IPS-11a (cell line): ENCODE results near the gene FUBP1.
"Not testable (repeated sequence)": the region's sequence is repeated elsewhere in the genome, so short reads cannot be mapped to it uniquely, and the experiment has no call there.

Source experiments
- H3K4me3 ChIP-seq: one replicate; pipeline ENCODE4 v1.5.1; 2013; ENCODE audit warnings: low read depth, low read length, control low read depth

FUBP1 gene

DNA sequence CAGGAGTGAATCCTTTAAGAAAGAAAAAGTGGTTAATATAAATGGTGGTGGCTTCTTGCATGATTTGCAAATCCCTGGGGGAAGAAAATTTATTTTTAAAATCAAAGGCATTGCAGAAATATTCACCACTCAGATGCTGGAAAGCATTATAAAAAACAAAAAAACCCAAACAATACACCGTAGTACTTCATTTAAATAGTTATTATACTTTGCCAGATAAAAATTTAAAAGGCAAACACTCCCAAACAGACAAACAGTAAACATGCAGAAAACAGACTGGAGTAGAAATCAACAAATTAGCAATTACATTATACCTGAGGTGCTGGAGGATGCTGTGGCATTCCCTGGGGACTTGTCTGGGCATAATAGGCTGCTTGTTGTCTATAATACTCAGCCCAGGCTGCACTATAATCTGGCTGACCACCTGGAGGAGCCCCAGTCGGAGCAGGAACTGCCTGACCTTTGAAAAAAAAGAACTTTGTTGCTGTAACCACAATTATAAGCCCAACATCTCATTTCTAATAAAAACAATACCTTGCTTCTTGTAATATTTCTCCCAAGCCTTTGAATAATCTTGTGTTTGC lies 29.9 kb downstream of the FUBP1 start:
- H3K4me3 ChIP-seq, result no peak overlapping the region

DNA sequence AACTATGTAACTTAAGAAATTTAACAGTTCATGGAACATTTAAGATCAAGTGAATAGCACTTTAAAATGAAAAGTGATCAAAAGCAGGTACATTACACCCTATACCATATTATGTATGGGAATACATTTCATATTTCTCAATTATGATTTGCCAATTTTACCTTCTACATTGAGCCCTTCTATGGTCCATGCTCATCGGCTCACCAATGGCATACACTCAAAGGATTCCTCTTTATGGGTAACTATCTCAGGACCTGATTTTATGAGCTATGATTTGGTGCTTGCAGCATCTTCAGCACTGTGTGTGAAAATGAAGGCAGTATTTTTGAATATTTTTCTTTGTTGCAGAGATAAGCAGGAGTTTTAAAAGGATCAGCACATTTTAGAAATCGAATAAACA lies 33.5 kb downstream of the FUBP1 start:
- H3K4me3 ChIP-seq, result no peak overlapping the region

DNA sequence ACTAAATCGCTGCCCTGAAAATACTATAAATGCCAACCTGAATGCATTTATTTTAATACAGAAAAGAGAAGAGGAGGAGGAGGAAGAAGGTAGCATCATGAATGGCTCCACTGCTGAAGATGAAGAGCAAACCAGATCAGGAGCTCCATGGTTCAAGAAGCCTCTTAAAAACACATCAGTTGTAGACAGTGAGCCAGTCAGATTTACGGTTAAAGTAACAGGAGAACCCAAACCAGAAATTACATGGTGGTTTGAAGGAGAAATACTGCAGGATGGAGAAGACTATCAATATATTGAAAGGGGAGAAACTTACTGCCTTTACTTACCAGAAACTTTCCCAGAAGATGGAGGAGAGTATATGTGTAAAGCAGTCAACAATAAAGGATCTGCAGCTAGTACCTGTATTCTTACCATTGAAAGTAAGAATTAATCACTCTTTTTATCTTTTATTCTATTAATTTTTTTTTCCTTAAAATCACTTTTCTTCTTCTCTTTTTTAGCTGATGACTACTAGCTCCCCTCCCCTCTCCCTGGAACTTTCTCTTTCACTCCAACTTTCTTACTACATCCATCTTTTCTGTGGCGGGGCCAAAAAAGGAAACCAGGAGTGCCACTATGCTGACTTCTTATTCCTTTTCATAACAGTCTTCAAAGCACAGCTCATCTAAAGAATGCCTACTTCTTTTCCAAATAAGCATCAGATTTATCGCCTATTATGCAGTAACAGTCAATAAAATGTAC lies 36.3 kb downstream of the FUBP1 start:
- no peak overlapping the region for H3K4me3 ChIP-seq

DNA sequence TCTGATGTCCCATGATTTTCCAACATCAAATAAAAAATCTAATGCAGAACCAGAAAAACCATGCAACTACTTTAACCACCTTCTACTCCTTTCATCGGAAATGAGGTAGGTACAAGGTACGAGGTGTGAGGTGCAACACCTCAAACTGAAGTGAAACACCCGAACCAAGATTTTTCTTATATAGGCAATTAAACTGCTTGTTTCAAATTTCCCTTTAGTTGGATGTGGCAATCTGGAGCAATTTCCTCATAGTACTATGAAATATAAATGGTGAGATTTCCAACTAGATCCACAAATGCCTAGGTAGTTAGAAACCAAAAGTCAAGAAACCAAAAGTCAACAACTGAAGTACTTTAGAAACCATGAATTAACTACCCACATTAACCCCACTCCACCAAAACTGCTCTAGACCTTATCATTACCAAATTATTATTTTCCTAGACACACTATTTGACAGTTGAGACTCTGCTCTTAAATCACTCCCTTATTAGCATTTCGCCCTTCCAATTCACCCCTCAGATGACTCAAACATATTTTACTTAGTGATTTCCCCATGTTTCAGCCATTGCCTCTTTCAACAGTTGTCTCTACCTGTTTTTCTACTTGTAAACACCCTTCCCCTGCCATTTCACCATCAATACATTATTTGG lies 37.8 kb downstream of the FUBP1 start:
- H3K4me3 ChIP-seq, result no peak overlapping the region

DNA sequence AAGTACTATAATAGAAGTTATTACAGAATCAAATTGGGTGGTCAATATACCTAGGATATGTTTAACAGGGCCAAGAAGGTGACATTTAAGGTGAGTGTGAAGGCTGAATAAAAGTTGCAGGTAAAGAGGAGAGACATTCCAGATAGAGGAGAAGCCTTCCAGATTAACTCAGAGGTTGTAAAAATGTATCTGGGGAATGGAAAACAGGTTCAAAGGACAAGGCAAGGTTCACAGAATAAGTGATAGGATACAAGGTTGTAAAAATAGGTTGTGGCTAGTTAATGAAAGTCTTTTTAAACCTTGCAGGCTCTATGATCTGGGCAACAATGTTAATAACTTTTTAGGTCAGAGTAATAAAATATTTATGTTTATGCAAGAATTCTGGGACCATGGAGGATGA lies 40.2 kb downstream of the FUBP1 start:
- no peak overlapping the region for H3K4me3 ChIP-seq

DNA sequence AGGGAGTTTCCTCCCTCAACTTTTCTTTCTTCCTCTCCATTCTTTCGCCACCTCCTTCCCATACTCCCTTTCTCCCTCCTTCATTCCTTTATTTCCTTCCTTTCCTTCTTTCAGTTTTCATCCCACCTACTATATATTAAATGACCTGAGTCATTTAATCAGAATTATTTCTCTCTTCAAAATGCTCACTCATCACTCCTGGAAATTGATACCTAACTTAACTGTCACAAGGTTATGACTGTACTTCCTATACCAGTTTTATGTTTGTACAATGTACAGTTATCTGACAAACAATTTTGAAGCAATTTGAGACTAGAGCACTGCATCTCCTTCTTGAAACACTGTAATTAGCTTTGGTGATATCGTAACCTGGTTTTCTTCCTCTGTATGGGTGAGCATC lies 49.1 kb downstream of the FUBP1 start:
- H3K4me3 ChIP-seq, result no peak overlapping the region

DNA sequence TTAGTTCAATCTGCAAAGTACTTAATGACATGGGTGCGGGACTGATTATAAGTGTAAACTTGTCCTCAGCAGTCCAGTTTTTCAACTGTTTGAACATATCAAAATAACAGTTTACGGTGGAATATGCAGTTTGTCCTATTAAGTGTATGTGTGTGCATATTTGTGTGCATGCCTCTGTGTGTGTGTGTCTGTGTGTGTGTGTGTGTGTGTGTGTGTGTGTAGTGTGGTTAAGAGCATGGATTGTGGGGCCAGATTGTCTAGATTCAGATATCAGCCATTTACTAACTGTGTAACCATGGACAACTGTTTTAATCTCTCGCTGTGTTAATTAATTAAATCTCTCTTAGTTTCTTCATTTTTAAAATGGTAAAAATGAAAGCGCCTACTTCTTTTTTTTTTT lies 51.5 kb downstream of the FUBP1 start:
- no peak overlapping the region for H3K4me3 ChIP-seq

DNA sequence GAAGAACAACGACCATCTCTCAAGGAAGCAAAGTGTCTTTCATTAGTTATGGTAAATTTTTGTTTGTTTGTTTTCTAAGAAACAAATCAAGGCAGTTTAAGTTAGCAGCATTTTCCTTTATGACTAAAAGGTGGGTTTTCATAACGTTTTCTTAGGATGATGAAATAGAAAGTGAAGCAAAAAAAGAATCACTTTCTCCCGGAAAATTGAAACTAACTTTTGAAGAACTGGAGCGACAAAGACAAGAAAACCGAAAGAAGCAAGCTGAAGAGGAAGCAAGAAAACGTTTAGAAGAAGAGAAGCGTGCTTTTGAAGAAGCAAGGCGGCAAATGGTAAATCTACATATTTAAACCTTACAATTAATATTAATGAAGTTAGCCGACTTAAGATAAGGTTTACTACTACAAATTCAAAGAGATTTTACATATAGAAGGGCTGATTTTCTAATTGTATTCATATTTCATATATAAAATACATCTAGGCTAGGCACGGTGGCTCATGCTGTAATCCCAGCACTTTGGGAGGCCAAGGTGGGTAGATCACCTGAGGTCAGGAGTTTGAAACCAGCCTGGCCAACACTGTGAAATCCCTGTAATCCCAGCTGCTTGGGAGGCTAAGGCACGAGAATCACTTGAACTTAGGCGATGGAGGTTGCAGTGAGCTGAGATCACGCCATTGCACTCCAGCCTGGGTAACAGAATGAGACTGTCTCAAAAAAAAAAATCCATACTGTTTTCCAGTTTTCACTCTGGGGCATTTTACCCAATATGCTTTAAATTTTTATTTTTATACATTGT lies 52.1 kb downstream of the FUBP1 start:
- H3K4me3 ChIP-seq, result no peak overlapping the region

DNA sequence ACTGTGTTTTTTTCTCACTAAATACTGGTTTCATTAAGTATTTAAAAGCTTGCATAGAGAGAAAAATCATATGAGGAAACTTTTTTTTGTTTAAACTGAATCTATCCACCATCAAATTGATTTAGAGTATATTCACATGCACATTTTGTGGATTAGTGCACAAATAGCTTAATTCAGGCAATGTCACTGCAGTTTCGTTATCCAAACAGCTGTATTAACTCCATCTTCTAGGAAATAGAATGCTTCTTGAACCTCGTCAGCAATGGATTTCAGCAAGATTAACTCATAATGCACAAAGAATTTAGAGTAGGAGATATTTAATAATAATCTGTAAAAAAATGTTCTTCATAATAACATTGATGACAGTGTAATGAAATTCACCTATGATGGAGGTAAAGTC lies 52.9 kb downstream of the FUBP1 start:
- no peak overlapping the region for H3K4me3 ChIP-seq

DNA sequence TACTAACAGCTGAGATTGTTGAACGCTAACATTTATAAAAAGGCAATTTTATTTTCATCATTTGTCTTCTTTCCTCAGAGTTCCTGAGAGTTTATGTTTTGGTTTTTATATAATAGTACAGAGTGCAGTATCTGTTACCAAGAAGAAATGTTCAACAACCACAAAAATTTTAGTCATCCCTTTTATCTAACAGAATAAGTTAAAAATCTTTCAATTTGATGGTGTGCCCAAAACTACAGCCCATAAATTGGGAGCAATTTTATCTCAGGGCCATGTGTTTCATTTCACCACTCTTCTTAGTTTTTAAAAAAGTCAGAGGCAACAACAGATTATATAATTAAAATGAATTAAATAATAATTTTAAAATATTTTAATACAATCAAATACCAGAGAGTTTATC lies 53.4 kb downstream of the FUBP1 start:
- no peak overlapping the region for H3K4me3 ChIP-seq

DNA sequence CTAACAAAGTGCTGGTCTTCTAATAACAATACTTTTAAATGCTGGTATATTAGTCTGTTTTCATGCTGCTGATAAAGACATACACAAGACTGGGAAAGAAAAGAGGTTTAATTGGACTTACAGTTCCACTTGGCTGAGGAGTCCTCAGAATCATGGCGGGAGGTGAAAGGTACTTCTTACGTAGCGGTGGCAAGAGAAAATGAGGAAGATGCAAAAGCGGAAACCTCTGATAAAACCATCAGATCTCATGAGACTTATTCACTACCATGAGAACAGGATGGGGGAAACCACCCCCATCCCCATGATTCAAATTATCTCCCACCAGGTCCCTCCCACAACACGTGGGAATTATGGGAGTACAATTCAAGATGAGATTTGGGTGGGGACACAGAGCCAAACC lies 60.0 kb downstream of the FUBP1 start:
- not testable (repeated sequence) for H3K4me3 ChIP-seq

DNA sequence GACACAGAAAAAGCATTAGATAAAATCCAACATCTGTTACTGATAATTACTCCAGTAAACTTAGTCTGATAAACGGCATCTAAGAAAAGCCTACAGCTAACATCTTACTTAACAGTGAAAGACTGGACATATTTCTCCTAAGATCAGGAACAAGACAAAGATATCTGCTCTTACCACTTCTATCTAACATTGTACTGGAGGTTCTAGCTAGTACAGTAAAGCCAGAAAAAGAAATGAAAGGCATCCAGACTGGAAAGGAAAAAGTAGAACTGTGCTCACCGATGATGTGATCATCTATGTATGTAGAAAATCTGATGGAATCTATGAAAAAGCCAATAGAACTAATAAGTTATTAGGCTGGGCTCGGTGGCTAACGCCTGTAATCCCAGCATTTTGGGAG lies 68.8 kb downstream of the FUBP1 start:
- H3K4me3 ChIP-seq, result no peak overlapping the region

DNA sequence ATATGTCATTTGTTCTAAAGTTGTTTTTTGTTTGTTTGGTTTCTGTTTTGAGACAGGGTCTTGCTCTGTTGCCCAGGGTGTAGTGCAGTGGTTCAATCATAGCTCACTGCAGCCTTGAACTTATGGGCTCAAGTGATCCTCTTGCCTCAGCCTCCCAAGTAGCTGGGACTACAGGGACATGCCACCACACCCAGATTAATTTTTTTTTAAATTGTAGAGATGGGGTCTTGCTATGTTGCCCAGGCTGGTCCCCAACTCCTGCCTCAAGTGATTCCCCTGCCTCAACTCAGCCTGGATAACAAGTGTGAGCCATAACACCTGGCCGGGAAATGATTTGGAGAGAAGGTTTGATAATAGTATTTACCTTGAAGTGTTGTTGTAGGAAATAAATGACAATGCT lies 72.2 kb downstream of the FUBP1 start:
- no peak overlapping the region for H3K4me3 ChIP-seq

DNA sequence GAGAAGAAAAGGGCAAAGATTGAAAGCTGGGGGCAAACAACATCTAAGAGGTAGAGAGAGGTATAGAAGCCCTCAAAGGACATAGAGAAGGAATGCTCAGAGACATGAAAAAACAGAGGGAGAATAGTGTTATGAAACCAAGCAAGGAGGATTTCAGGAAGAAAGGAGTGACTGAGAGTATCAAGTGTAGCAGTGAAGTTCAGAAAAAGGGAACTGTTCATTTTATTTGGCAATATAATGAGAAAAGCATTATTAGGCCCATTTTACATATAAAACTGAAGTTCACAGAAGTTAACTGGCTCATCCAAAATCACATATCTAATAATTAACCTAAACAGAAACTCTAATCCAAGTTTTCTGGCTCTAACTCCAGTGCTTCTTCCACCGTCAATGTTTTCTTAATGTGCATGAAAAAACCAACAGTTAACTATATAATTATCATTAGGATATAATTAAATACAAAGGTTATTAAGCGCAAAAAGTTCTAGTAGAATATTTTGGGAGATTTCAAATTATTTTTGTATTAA lies 72.8 kb downstream of the FUBP1 start:
- no peak overlapping the region for H3K4me3 ChIP-seq

DNA sequence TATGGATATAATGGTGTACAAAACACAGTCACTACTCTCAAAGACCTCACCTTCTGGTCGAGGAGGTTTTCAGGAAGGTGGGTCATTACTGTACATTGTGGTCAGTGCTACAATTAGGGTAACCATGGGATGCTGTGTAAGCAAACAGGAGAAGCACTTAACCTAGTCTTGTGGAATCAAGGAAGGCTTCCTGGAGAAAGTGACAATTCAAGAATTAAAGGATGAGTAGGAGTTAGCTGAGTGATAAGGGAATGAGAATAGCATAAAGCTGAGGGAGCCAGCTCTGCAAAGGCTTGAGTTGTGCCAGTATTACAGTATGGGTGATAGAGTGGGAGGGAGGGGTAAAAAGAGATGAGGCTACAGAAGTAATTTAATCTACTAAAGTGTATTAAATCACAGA lies 73.3 kb downstream of the FUBP1 start:
- no peak overlapping the region for H3K4me3 ChIP-seq

DNA sequence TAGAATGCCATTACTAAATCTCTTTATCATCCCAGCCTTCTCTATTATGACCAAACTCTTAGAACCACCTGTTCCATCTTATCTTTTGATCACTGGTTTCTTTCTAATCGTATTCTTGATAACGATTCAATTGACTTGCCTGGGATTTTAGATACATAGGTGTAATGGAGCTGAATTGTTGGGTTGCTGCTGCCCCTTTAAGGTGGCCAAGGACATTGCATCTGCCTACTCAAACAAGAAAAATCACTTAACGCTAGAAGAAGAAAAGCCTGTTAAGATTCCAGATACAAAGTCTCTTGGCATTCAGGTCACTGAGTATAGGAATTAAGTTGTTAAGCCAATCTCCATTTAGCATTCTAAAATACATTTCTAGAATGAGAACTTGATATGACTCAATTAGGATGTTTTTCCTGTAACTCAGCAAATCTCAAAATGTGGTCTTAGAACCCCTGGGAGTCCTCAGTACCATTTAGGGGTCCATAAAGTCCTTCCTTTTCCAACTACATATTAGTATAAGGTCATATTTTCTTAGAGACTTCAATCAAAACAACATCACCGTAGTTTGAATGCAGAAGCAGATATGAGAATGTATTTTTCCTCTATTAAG lies 78.1 kb downstream of the FUBP1 start:
- H3K4me3 ChIP-seq, result no peak overlapping the region

DNA sequence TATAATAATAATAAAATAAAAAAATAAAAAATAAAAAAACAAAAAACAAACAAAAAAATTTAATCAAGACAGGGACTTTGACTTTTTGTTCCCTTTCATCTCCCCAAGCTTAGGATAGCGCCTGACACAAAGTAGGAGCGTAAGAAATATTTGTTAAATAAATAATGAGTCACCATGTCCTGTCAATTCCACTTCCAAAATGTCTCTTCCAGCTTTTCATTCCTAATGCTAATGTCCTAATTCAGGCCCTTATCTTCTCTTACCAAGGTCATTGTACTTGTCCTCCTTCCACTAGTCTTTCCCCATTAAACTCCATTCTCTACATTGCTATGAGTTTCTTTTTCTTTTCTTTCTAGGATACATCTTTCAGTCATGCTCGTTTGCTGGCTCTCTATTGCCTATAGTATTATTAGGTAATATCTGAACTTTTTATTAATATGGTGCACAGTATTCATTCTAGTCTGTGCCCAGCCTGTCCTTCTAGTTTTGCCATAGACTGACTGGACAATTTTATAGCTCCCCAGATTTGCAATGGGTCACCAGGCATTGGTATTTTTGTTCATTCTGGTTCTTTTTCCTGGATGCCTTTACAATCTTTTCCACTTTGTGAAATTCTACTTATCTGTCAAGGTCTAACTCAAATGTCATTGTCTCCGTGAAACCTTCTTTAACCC lies 79.1 kb downstream of the FUBP1 start:
- H3K4me3 ChIP-seq, result no peak overlapping the region
